B cell (primary cell): Measurements from ENCODE around the gene PTPRM. TPM values are rescaled to one million over a fixed set of nuclear protein-coding genes. Genes with fewer than 3 reads are reported as not detected.

Experiments
- ATAC-seq: fragments of 200-7000 bp; cut with Tn5 transposase; one replicate; pipeline ENCODE4 v1.10.0; 2021; ENCODE audit warnings: low read depth, mild to moderate bottlenecking, moderate number of reproducible peaks, moderate library complexity
- CTCF ChIA-PET: fragments of 350-600 bp; sonication (Branson Sonifier 250); formaldehyde crosslinking; loops from one replicate; lab custom pipeline; 2021; ENCODE audit warnings: antibody characterized with exemption, inconsistent platforms; lab: Charles Lee
- POLR2A ChIA-PET: fragments of 350-600 bp; sonication (Branson Sonifier 250); formaldehyde crosslinking; loops from one replicate; lab custom pipeline; 2021; ENCODE audit warnings: antibody characterized with exemption; lab: Charles Lee
- DNase-seq: peaks from one replicate; pipeline ENCODE4 v3.0.0; 2013
- H2AFZ ChIP-seq: 2 replicates; pipeline ENCODE4 v1.6.1; 2012; ENCODE audit warnings: mild to moderate bottlenecking, low read depth, low read length; ENCODE audit not compliant: insufficient read depth, poor library complexity, severe bottlenecking
- H3K27ac ChIP-seq, 2 donors: 1 replicate in 1 of 2; 2 replicates in 1 of 2; pipeline ENCODE4 v1.5.1; 2012 to 2013; ENCODE audit warnings: low read length in 2 of 2, mild to moderate bottlenecking in 2 of 2, moderate library complexity in 1 of 2
- H3K27me3 ChIP-seq, 4 experiments: fragments of 200-600 bp in 1 of 4; sonication (generic) in 1 of 4; replicated peaks in 1 of 4; 1 replicate in 2 of 4; 2 replicates in 2 of 4; pipeline versions ENCODE4 v1.6.1 to v1.7.0; 2013 to 2016; ENCODE audit warnings: low read length in 3 of 4, mild to moderate bottlenecking in 2 of 4, mixed read lengths in 1 of 4, moderate library complexity in 1 of 4; ENCODE audit not compliant: insufficient read depth in 4 of 4, control insufficient read depth in 3 of 4; ENCODE audit errors: control extremely low read depth in 1 of 4
- H3K36me3 ChIP-seq, 2 experiments: replicated peaks in 1 of 2; 1 replicate in 1 of 2; 2 replicates in 1 of 2; pipeline versions ENCODE4 v1.6.1 to v1.7.1; 2013; ENCODE audit warnings: low read length in 1 of 2; ENCODE audit not compliant: insufficient read depth in 2 of 2, control insufficient read depth in 1 of 2; ENCODE audit errors: control extremely low read depth in 1 of 2, extremely low read depth in 1 of 2
- H3K4me1 ChIP-seq, 2 donors: fragments of 200-600 bp in 1 of 2; sonication (generic) in 1 of 2; 1 replicate in 1 of 2; 2 replicates in 1 of 2; pipeline versions ENCODE4 v1.5.1 to v1.6.1; 2013 to 2017; ENCODE audit warnings: low read length in 2 of 2; ENCODE audit not compliant: control insufficient read depth in 2 of 2, insufficient read depth in 2 of 2
- H3K4me2 ChIP-seq: replicated peaks from 2 replicates; pipeline ENCODE3; 2012; ENCODE audit warnings: mild to moderate bottlenecking, low read depth, low read length; ENCODE audit not compliant: poor library complexity, severe bottlenecking
- H3K4me3 ChIP-seq, 5 experiments: fragments of 200-600 bp in 1 of 5; sonication (generic) in 1 of 5; 1 replicate in 3 of 5; 2 replicates in 2 of 5; pipeline versions ENCODE4 v1.5.1 to v1.7.0; 2011 to 2016; ENCODE audit warnings: low read length in 4 of 5, mild to moderate bottlenecking in 4 of 5, low read depth in 2 of 5, control low read depth in 1 of 5, moderate library complexity in 1 of 5; ENCODE audit not compliant: insufficient read depth in 1 of 5; ENCODE audit errors: control extremely low read depth in 1 of 5, extremely low read depth in 1 of 5
- H3K79me2 ChIP-seq: fragments of 200-600 bp; sonication (generic); one replicate; pipeline ENCODE4 v1.6.0; 2016; ENCODE audit warnings: low read length; ENCODE audit not compliant: control insufficient read depth, insufficient read depth
- H3K9ac ChIP-seq: fragments of 200-600 bp; sonication (generic); 2 replicates; pipeline ENCODE4 v1.6.1; 2017; ENCODE audit warnings: mild to moderate bottlenecking, low read length, moderate library complexity
- H3K9me3 ChIP-seq, 3 donors: one replicate each; pipeline versions ENCODE4 v1.6.1 to v1.7.1; 2013; ENCODE audit warnings: low read length in 2 of 3; ENCODE audit not compliant: control insufficient read depth in 2 of 3, insufficient read depth in 1 of 3; ENCODE audit errors: control extremely low read depth in 1 of 3
- H4K20me1 ChIP-seq: 2 replicates; pipeline ENCODE4 v1.6.0; 2012; ENCODE audit warnings: mild to moderate bottlenecking, low read length; ENCODE audit not compliant: insufficient read depth, control insufficient read depth, poor library complexity, severe bottlenecking
- H3K27ac Mint-ChIP-seq: one replicate; pipeline ENCODE4 v1.8.0; 2021; ENCODE audit warnings: mixed read lengths
- H3K27me3 Mint-ChIP-seq: one replicate; pipeline ENCODE4 v1.8.0; 2021; ENCODE audit warnings: mixed read lengths
- H3K4me1 Mint-ChIP-seq: one replicate; pipeline ENCODE4 v1.8.0; 2021; ENCODE audit warnings: mixed read lengths
- H3K4me3 Mint-ChIP-seq: one replicate; pipeline ENCODE4 v1.8.0; 2021; ENCODE audit warnings: mixed read lengths
- H3K9me3 Mint-ChIP-seq: one replicate; pipeline ENCODE4 v1.8.0; 2022; ENCODE audit warnings: mixed read lengths; ENCODE audit not compliant: insufficient read depth
- EZH2 ChIP-seq: IDR thresholded peaks from 2 replicates; pipeline ENCODE4 v1.6.1; 2012; ENCODE audit warnings: borderline replicate concordance, low read depth, mild to moderate bottlenecking, moderate library complexity, low read length; ENCODE audit not compliant: insufficient read depth, poor library complexity, severe bottlenecking
- WGBS: methylation state at CpG from one replicate; pipeline ENCODE4 v1.1.5; 2013; ENCODE audit warnings: missing lambda C conversion rate; ENCODE audit not compliant: insufficient coverage; 5-methylcytosine and 5-hydroxymethylcytosine counted together
- intact Hi-C: fragments of 100-400 bp; cut with micrococcal nuclease; formaldehyde crosslinking; loops from one replicate; pipeline ENCODE4 v1.10.0; 2022
- polyA plus RNA-seq: library from polyadenylated mRNA; depleted of rRNA; stranded (reverse); fragments of >200 nt; gene quantifications from 2 replicates; pipeline ENCODE4 v1.2.3, GENCODE V29; 2012
- total RNA-seq, 2 donors: library from RNA; stranded (reverse); fragments of 120-200 nt in 1 of 2; gene quantifications; 1 replicate in 1 of 2; 2 replicates in 1 of 2; pipeline versions ENCODE4 v1.2.3 to v1.2.4, GENCODE V29; 2013 to 2022
- TF ChIP-seq, protein P1 (sequence below): fragments of 200-600 bp; IDR thresholded peaks from one replicate; pipeline ENCODE4 v1.8.0; 2022; ENCODE audit warnings: antibody characterized with exemption, mild to moderate bottlenecking

The PTPRM gene
- total and polyA plus RNA-seq, 2 donors (not counting 1 experiment from before 2014, with no cell fraction given), result 0.20 to 0.89 TPM

DNA sequence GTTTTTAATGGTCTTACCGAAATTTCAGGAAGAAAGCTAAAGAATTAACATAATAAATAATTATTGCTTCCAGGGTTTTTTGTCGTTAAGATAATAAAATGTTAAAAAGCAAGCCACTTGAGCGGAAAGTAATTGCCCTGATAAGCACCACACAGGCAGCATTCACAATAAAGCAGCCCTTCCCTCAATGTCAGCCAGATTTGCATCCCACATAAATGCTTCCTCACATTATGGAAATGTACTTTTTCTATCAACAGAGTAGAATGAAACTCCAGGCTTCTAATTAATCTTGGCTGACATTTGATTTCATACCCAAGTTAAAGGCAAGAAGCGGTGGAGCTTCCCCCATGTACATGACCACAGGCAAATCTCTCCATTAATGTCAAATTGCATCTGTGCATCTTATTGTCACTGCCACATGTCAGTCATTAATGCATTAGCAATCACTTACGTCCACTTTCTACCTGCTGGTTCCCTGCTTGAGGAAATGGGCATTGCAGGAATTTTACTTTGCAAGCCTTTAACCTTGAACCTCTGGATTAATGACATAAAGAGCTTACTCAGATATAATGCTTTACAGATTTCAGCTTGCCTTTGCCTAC is 26.2 kb downstream of the PTPRM start:
- intact Hi-C loops, result no loop called here
- H3K27ac ChIP-seq, result no peak overlapping the region
- no peaks in the 10 kb centered on the region for H3K36me3 ChIP-seq
- 100% methylated on average over 4 of the region's 5 CpGs for WGBS
- POLR2A ChIA-PET, result no interaction called here
- no peaks in the 10 kb centered on the region for H3K27me3 ChIP-seq
- H3K4me3 ChIP-seq, result no peak overlapping the region
- no peak overlapping the region for H3K9ac ChIP-seq
- CTCF ChIA-PET, result no interaction called here
- DNase-seq (no peak), ATAC-seq (no peak)
- Mint-ChIP-seq H3K4me1 (peaks cover 2% of the 10 kb centered on the region), H3K27ac (no peak overlapping the region), H3K27me3 (peaks cover 4% of the 10 kb centered on the region), H3K9me3 (no peaks in the 10 kb centered on the region), H3K4me3 (no peak overlapping the region)
- TF ChIP-seq, protein P1, sequence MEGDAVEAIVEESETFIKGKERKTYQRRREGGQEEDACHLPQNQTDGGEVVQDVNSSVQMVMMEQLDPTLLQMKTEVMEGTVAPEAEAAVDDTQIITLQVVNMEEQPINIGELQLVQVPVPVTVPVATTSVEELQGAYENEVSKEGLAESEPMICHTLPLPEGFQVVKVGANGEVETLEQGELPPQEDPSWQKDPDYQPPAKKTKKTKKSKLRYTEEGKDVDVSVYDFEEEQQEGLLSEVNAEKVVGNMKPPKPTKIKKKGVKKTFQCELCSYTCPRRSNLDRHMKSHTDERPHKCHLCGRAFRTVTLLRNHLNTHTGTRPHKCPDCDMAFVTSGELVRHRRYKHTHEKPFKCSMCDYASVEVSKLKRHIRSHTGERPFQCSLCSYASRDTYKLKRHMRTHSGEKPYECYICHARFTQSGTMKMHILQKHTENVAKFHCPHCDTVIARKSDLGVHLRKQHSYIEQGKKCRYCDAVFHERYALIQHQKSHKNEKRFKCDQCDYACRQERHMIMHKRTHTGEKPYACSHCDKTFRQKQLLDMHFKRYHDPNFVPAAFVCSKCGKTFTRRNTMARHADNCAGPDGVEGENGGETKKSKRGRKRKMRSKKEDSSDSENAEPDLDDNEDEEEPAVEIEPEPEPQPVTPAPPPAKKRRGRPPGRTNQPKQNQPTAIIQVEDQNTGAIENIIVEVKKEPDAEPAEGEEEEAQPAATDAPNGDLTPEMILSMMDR, result no peak
- no peak for TF ChIP-seq EZH2
- H3K9me3 ChIP-seq, result no peaks in the 10 kb centered on the region
- H3K4me2 ChIP-seq, result no peak overlapping the region
- no peaks in the 10 kb centered on the region for H4K20me1 ChIP-seq
- H3K79me2 ChIP-seq, result no peaks in the 10 kb centered on the region
- H3K4me1 ChIP-seq, result no peaks in the 10 kb centered on the region
- H2AFZ ChIP-seq, result no peak overlapping the region

DNA sequence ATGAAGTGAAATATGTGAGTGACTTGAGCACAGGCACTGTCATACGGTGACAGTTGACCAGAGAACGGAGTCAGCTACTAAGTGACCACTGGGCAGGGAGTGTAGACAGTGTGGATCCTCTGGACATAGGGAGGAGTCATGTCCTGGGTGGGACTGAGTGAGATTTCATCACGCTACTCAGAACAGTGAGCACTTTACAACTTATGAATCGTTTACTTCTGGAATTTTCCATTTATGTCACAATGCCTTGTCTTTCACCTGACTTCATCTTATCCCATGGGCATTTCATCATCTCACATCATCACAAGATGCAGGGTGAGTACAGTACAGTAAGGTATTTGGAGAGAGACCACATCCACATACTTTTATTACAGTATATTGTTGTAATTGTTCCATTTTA is 29.0 kb downstream of the PTPRM start:
- no peak overlapping the region for H3K27ac Mint-ChIP-seq
- H2AFZ ChIP-seq, result no peak overlapping the region

More for the DNA sequence above, 29.0 kb downstream of the PTPRM start:
- Mint-ChIP-seq H3K9me3 (no peaks in the 10 kb centered on the region), H3K27me3 (peaks cover under 1% of the 10 kb centered on the region), H3K4me1 (no peaks in the 10 kb centered on the region), H3K4me3 (no peak overlapping the region)
- TF ChIP-seq, protein P1, result no peak
- TF ChIP-seq EZH2, result no peak
- Histone ChIP-seq H3K27me3 (no peaks in the 10 kb centered on the region), H3K79me2 (no peaks in the 10 kb centered on the region), H3K27ac (no peak overlapping the region), H3K36me3 (no peaks in the 10 kb centered on the region), H3K9ac (no peak overlapping the region), H4K20me1 (no peaks in the 10 kb centered on the region), H3K4me3 (no peak overlapping the region), H3K4me1 (no peaks in the 10 kb centered on the region), H3K9me3 (no peaks in the 10 kb centered on the region), H3K4me2 (no peak overlapping the region)
- ChIA-PET POLR2A (no interaction called here), CTCF (no interaction called here)
- 100% methylated on average over 2 of the region's 4 CpGs for WGBS
- intact Hi-C loops, result no loop called here
- ATAC-seq (no peak), DNase-seq (no peak)
